Suprapubic skin (tissue), 4 donors: ENCODE results near the gene PXMP4. TPM values are rescaled to one million over a fixed set of nuclear protein-coding genes. Genes with fewer than 3 reads are reported as not detected.

Experiments used
- DNase-seq, 2 donors: peaks; one replicate each; pipeline ENCODE4 v3.0.0-alpha.2; 2019; ENCODE audit warnings: low spot score in 2 of 2
- H3K27ac ChIP-seq: fragments of 200-600 bp; sonication (generic); one replicate; pipeline ENCODE4 v1.5.1; 2019
- H3K27me3 ChIP-seq: fragments of 200-600 bp; sonication (generic); one replicate; pipeline ENCODE4 v1.5.1; 2019
- H3K36me3 ChIP-seq: fragments of 200-600 bp; sonication (generic); one replicate; pipeline ENCODE4 v1.5.1; 2019
- H3K4me1 ChIP-seq: fragments of 200-600 bp; sonication (generic); one replicate; pipeline ENCODE4 v1.5.1; 2019
- H3K4me3 ChIP-seq: fragments of 200-600 bp; sonication (generic); one replicate; pipeline ENCODE4 v1.5.1; 2019; ENCODE audit warnings: mild to moderate bottlenecking
- H3K9me3 ChIP-seq: fragments of 200-600 bp; sonication (generic); one replicate; pipeline ENCODE4 v1.5.1; 2019
- CTCF ChIP-seq, 2 donors: fragments of 200-600 bp in 1 of 2; fragments of 450-650 bp in 1 of 2; sonication (generic) in 1 of 2; IDR thresholded peaks; one replicate each; pipeline ENCODE4 v1.5.1; 2016 to 2019; ENCODE audit warnings: antibody characterized with exemption in 2 of 2, mild to moderate bottlenecking in 1 of 2, moderate library complexity in 1 of 2
- EP300 ChIP-seq: sonication (generic); formaldehyde crosslinking; IDR thresholded peaks from one replicate; pipeline ENCODE4 v1.6.1; 2017; ENCODE audit warnings: antibody characterized with exemption
- POLR2A ChIP-seq, 2 donors: fragments of 450-650 bp; IDR thresholded peaks; one replicate each; pipeline ENCODE4 v1.6.1; 2017; ENCODE audit warnings: antibody characterized with exemption in 2 of 2, mild to moderate bottlenecking in 2 of 2, moderate library complexity in 2 of 2
- POLR2AphosphoS5 ChIP-seq, 3 donors: sonication (generic); formaldehyde crosslinking; IDR thresholded peaks; one replicate each; pipeline ENCODE4 v1.6.1; 2017; ENCODE audit warnings: antibody characterized with exemption in 3 of 3
- WGBS: methylation state at CpG from one replicate; pipeline ENCODE4 v1.1.5; 2018; 5-methylcytosine and 5-hydroxymethylcytosine counted together
- total RNA-seq, 4 donors: library from RNA; depleted of rRNA; stranded (reverse); fragments of >200 nt; gene quantifications; one replicate each; pipeline ENCODE4 v1.1.0, GENCODE V29; 2016

The PXMP4 gene
- total RNA-seq, 4 donors from 2014 or later = 8.7 to 32.4 (median 24.3) TPM

- peaks cover 5% of the 10 kb centered on the region for H3K4me1 ChIP-seq
- no peaks in the 10 kb centered on the region for H3K9me3 ChIP-seq
- H3K27me3 ChIP-seq = no peaks in the 10 kb centered on the region
- no peak for DNase-seq
- H3K4me3 ChIP-seq = no peak overlapping the region
- H3K36me3 ChIP-seq = peaks cover 56% of the 10 kb centered on the region
- WGBS = 69% methylated on average over 2 of the region's 2 CpGs
- no peak overlapping the region for H3K27ac ChIP-seq
- TF ChIP-seq POLR2AphosphoS5 (IDR thresholded peaks at IDR 0.05) = no peak
- no peak for TF ChIP-seq CTCF (IDR thresholded peaks at IDR 0.05)
- no peak for TF ChIP-seq EP300
- TF ChIP-seq POLR2A (IDR thresholded peaks at IDR 0.05) = no peak
These were observed 10.7 kb downstream of the PXMP4 start for GRCh38 chr20:33709398-33709797.

- Histone ChIP-seq H3K27me3 (no peaks in the 10 kb centered on the region), H3K4me3 (no peak overlapping the region), H3K36me3 (peaks cover 44% of the 10 kb centered on the region), H3K4me1 (peaks cover 5% of the 10 kb centered on the region), H3K9me3 (no peaks in the 10 kb centered on the region), H3K27ac (no peak overlapping the region)
- TF ChIP-seq EP300 (no peak), CTCF (IDR thresholded peaks at IDR 0.05) (no peak), POLR2A (IDR thresholded peaks at IDR 0.05) (no peak), POLR2AphosphoS5 (IDR thresholded peaks at IDR 0.05) (no peak)
- 84% methylated on average over 11 of the region's 11 CpGs for WGBS
- no peak for DNase-seq
These were observed 12.4 kb downstream of the PXMP4 start for GRCh38 chr20:33707668-33708067.

- H3K27ac ChIP-seq = no peak overlapping the region
- no peak for TF ChIP-seq CTCF (IDR thresholded peaks at IDR 0.05)
- no peak for TF ChIP-seq POLR2A (IDR thresholded peaks at IDR 0.05)
- no peak for TF ChIP-seq POLR2AphosphoS5 (IDR thresholded peaks at IDR 0.05)
- TF ChIP-seq EP300 = no peak
- WGBS = 93% methylated on average over 10 of the region's 11 CpGs
These were observed 15.7 kb downstream of the PXMP4 start for GRCh38 chr20:33704197-33704924.

GRCh38 chr20:33703498-33704137 is 16.5 kb downstream of the PXMP4 start:
- DNase-seq = no peak
- H3K27ac ChIP-seq = no peak overlapping the region
- 85% methylated on average over 8 of the region's 8 CpGs for WGBS
- H3K27me3 ChIP-seq = no peaks in the 10 kb centered on the region
- TF ChIP-seq EP300 = no peak
- TF ChIP-seq POLR2AphosphoS5 (IDR thresholded peaks at IDR 0.05) = no peak
- TF ChIP-seq CTCF (IDR thresholded peaks at IDR 0.05) = no peak
- TF ChIP-seq POLR2A (IDR thresholded peaks at IDR 0.05) = no peak
- no peak overlapping the region for H3K4me3 ChIP-seq
- no peaks in the 10 kb centered on the region for H3K4me1 ChIP-seq
- no peaks in the 10 kb centered on the region for H3K9me3 ChIP-seq
- peaks cover 21% of the 10 kb centered on the region for H3K36me3 ChIP-seq

More at GRCh38 chr20:33704197-33704924, 15.7 kb downstream of the PXMP4 start:
- no peak for DNase-seq
- Histone ChIP-seq H3K4me3 (no peak overlapping the region), H3K36me3 (peaks cover 21% of the 10 kb centered on the region), H3K4me1 (no peaks in the 10 kb centered on the region), H3K9me3 (no peaks in the 10 kb centered on the region), H3K27me3 (no peaks in the 10 kb centered on the region)

- Histone ChIP-seq H3K4me1 (no peaks in the 10 kb centered on the region), H3K27me3 (no peaks in the 10 kb centered on the region), H3K27ac (no peak overlapping the region), H3K4me3 (no peak overlapping the region), H3K9me3 (no peaks in the 10 kb centered on the region), H3K36me3 (peaks cover 21% of the 10 kb centered on the region)
- TF ChIP-seq POLR2AphosphoS5 (IDR thresholded peaks at IDR 0.05) (no peak), EP300 (no peak), CTCF (IDR thresholded peaks at IDR 0.05) (no peak), POLR2A (IDR thresholded peaks at IDR 0.05) (no peak)
- WGBS = 57% methylated on average over 2 of the region's 5 CpGs
- no peak for DNase-seq
These were observed 17.2 kb downstream of the PXMP4 start for GRCh38 chr20:33702861-33703260.
